Pulmonary artery endothelial cell (primary cell): ENCODE measurements around the gene TOX4. TPM values are rescaled to one million over a fixed set of nuclear protein-coding genes. Genes with fewer than 3 reads are reported as not detected.
"Not testable (repeated sequence)": the region's sequence is repeated elsewhere in the genome, so short reads cannot be mapped to it uniquely, and the experiment has no call there.

Source experiments
- DNase-seq: peaks from one replicate; pipeline ENCODE4 v3.0.0-alpha.2; 2011; ENCODE audit warnings: low read depth, low spot score
- total RNA-seq: library from RNA; depleted of rRNA; stranded (reverse); fragments of >200 nt; gene quantifications from 2 replicates; pipeline ENCODE4 v1.2.3, GENCODE V29; 2014

TOX4 gene
- total RNA-seq, result 22.3 and 45.6 TPM in 2 replicates

GRCh38 chr14:21476925-21477681 is at the start of gene TOX4, which contains the start of gene RAB2B:
Gene TOX4 (plus strand): TSS chr14:21477195. CDS start chr14:21477279, 84 bp downstream.
Gene RAB2B (minus strand): TSS chr14:21476959. CDS start chr14:21476872, 87 bp downstream.
- peak; percentile 98 for DNase-seq

GRCh38 chr14:21428930-21429329 is 48.1 kb upstream of the TOX4 start:
- no peak for DNase-seq

GRCh38 chr14:21431126-21431525 is 45.9 kb upstream of the TOX4 start:
- DNase-seq, result no peak

GRCh38 chr14:21436567-21437062 is 40.4 kb upstream of the TOX4 start:
- no peak for DNase-seq

- peak; percentile 95 for DNase-seq
These were observed 39.7 kb upstream of the TOX4 start for GRCh38 chr14:21437063-21437901.

GRCh38 chr14:21440859-21441258 is 36.1 kb upstream of the TOX4 start:
- no peak for DNase-seq

GRCh38 chr14:21442657-21443056 is 34.3 kb upstream of the TOX4 start:
- DNase-seq, result not testable (repeated sequence)

GRCh38 chr14:21449899-21450216 is 27.1 kb upstream of the TOX4 start:
- DNase-seq, result no peak

- no peak for DNase-seq
These were observed 22.0 kb upstream of the TOX4 start for GRCh38 chr14:21454843-21455544.

GRCh38 chr14:21455592-21455911 is 21.4 kb upstream of the TOX4 start:
- no peak for DNase-seq

GRCh38 chr14:21455912-21456667 is 20.9 kb upstream of the TOX4 start, which contains the start of gene CHD8:
Gene CHD8 (minus strand): TSS chr14:21456123. CDS start chr14:21431643, 24,480 bp downstream.
- peak; percentile 99 for DNase-seq

- peak; percentile 96 for DNase-seq
These were observed 9.4 kb upstream of the TOX4 start for GRCh38 chr14:21467616-21468015.

GRCh38 chr14:21475767-21476522 is 1.1 kb upstream of the TOX4 start:
- no peak for DNase-seq

GRCh38 chr14:21476523-21476924 is 471 bp upstream of the TOX4 start:
- DNase-seq, result no peak

GRCh38 chr14:21486640-21487087 is 9.7 kb downstream of the TOX4 start:
- no peak for DNase-seq

- no peak for DNase-seq
These were observed 18.1 kb downstream of the TOX4 start for GRCh38 chr14:21494902-21495762.

- no peak for DNase-seq
These were observed 19.5 kb downstream of the TOX4 start for GRCh38 chr14:21496453-21496852.

- DNase-seq, result no peak
These were observed 21.8 kb downstream of the TOX4 start for GRCh38 chr14:21498540-21499526.
